GM10847 (cell line): ENCODE measurements around the gene RASGRP4.

Experiments used
- POLR2A ChIP-seq: IDR thresholded peaks from 2 replicates; pipeline ENCODE4 v1.6.1; 2011; ENCODE audit not compliant: insufficient read length; ENCODE audit errors: extremely low read depth

RASGRP4 gene

GRCh38 chr19:38451629-38452028 lies 25.6 kb upstream of the RASGRP4 start:
- no peak for TF ChIP-seq POLR2A

GRCh38 chr19:38451036-38451435 lies 25.0 kb upstream of the RASGRP4 start:
- no peak for TF ChIP-seq POLR2A

- TF ChIP-seq POLR2A = no peak
Measured at GRCh38 chr19:38449518-38449917, 23.5 kb upstream of the RASGRP4 start.

- TF ChIP-seq POLR2A = no peak
Measured at GRCh38 chr19:38448225-38448624, 22.2 kb upstream of the RASGRP4 start.

- TF ChIP-seq POLR2A = no peak
Measured at GRCh38 chr19:38445362-38445761, 19.3 kb upstream of the RASGRP4 start.

- no peak for TF ChIP-seq POLR2A
Measured at GRCh38 chr19:38444026-38444425, 18.0 kb upstream of the RASGRP4 start.

- TF ChIP-seq POLR2A = no peak
Measured at GRCh38 chr19:38443458-38443999, 17.5 kb upstream of the RASGRP4 start.

GRCh38 chr19:38442736-38443135 lies 16.7 kb upstream of the RASGRP4 start:
- TF ChIP-seq POLR2A = no peak

- no peak for TF ChIP-seq POLR2A
Measured at GRCh38 chr19:38441657-38442348, 15.8 kb upstream of the RASGRP4 start.

GRCh38 chr19:38440592-38440991 lies 14.6 kb upstream of the RASGRP4 start:
- no peak for TF ChIP-seq POLR2A

GRCh38 chr19:38437917-38438316 lies 11.9 kb upstream of the RASGRP4 start:
- TF ChIP-seq POLR2A = no peak

GRCh38 chr19:38437295-38437694 lies 11.3 kb upstream of the RASGRP4 start:
- no peak for TF ChIP-seq POLR2A

GRCh38 chr19:38434549-38435051 lies 8.6 kb upstream of the RASGRP4 start:
- TF ChIP-seq POLR2A = no peak

GRCh38 chr19:38433268-38433733 lies 7.3 kb upstream of the RASGRP4 start, which contains the start of gene RYR1:
TSS of gene RYR1 (plus strand) at chr19:38433691. CDS start at chr19:38433830, 139 bp downstream.
- TF ChIP-seq POLR2A = no peak

GRCh38 chr19:38430931-38431330 lies 4.9 kb upstream of the RASGRP4 start:
- TF ChIP-seq POLR2A = no peak

GRCh38 chr19:38429811-38430156 lies 3.8 kb upstream of the RASGRP4 start:
- no peak for TF ChIP-seq POLR2A

GRCh38 chr19:38429055-38429810 lies 3.2 kb upstream of the RASGRP4 start:
- no peak for TF ChIP-seq POLR2A
